ENCODE results near the gene SPAG7. TPM values are rescaled to one million over a fixed set of nuclear protein-coding genes. Genes with fewer than 3 reads are reported as not detected.

SPAG7 gene
- total RNA-seq, 4 donors from 2014 or later, result 37.5 to 67.6 (median 54.1) TPM

DNA sequence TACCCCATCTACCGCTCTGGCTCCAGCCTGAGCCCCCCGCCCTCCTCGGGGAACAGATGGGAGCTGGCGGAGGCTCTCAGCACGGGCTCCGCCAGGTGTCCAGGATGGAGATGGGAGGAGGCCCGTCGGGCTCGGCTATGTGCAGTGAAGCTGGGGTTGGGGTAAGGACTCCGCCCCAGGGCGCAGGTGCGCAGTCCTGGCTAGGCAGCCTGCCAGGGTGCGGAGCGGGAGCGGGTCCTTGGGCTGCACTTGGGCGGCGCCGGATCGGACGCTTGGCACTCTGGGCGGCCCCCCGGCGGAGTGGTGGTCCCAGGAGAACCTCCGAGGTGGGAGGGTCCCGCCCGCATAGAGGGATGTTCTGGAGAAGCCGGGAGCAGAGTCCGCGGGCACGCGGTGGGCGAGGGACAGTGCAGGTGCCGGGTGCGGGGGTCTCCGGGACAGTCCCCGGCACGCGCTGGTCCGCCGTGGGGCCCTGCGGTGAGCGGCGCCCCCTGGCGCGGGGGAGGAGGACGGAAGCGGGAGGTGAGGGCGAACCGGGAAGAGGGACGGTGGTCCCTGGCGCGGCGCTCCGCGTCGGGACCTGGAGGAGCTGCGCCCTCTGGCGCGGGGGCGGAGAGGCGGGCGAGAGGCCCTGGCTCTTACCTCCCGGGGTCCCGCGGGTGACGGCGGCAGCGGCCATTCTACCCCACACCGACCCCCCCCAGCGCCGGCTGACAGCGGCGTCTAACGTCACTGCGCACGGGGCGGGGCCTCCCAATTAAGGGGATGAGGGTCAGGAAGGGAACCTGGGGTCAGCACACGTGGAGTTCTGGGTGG, 19.5 kb upstream of the SPAG7 start, which contains the start of gene CAMTA2:
TSS of gene CAMTA2 (minus strand) at position 725 of the 816 bp plus-strand sequence. CDS start 1,453 bp downstream, outside the sequence.
- TF ChIP-seq CTCF (IDR thresholded peaks at IDR 0.05; ENCODE audit: low read depth), result no peak

DNA sequence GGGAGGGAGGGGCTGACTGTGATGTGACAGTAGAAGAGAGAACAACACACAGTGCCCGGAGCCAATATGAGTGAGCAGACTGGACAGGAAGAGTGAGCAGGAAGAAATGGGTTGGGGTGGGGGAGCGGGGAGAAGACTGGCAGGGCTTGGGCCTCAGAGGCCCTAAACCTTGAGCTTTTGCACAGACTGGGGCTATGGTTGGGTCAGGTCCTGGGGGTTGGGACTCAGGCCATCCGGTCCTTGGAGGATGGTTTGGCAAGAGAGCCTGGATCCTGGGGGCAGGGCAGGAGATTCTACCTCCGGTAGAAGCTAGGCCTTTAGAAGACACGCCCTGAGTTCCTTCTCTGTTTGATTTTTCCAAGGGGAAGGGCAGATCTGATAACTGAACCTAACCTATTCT, 18.8 kb upstream of the SPAG7 start:
- TF ChIP-seq CTCF (IDR thresholded peaks at IDR 0.05; ENCODE audit: low read depth), result no peak

DNA sequence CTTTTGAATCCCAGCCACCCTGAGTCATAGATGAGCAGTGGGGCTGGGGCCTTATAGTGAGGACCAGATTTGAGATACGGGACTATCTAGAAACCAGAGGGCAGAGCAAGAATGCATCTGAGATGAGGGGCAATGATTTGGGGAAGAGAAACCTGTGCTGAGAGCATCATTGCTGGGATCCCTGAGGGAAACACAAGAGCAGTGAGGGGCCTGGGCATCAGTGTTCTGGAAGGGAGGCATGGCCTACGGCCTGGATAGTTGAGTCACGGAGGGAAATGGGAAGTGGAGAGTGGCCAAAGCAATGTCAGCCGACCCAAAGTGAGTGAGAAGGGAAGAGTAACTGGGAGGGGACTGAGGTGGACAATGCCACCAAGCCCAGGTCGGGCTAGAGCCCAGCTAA, 14.7 kb upstream of the SPAG7 start:
- no peak for TF ChIP-seq CTCF (IDR thresholded peaks at IDR 0.05; ENCODE audit: low read depth)

GRCh38 chr17:4980644-4981216, 13.1 kb upstream of the SPAG7 start:
- no peak for TF ChIP-seq CTCF (IDR thresholded peaks at IDR 0.05; ENCODE audit: low read depth)

DNA sequence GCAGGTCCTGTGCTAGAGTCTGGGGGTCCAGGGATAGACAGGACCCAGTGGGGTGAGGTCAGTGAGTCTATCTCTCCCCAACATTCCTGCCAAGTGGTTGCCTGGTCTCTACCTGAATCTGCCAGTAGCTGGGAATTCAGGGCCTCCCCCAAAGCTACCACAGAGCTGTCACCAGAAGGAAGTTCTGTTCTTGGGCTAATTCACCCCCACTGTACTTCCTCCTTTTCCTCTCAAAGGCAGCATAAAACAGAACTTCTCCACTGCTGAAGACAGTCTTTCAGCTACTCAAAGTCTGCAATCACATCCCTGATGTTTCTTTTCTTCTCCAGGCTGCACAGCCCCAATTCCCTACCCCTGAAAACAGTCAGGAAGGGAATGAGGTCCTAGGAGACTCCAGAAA, 11.1 kb upstream of the SPAG7 start:
- TF ChIP-seq CTCF (IDR thresholded peaks at IDR 0.05; ENCODE audit: low read depth), result no peak

DNA sequence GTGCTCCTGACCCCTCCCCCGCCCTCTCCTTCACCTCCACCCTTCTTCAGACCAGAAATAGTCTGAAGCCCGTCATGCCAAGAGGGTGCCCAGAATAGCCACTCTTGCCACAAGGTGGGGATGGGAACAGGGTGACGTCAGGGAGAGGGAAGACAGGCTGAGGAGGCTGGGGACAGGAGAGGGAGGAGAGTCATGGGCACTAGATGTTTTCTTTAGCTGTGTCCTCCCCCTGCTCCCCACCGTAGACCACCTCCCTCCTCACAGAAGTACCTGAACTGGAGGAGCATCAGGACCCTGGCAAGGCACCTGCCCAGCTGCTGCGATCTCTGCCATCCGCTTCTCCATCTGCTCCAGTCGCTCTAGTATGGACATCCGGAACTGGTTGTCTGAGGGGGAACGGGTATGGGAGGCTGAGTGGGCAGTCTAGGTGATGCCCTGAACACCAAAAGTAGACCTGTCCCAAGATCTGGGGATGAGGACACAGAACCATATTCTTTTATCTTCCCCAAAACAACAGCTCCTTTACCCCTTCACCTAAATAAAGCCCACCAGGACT, 6.6 kb upstream of the SPAG7 start:
- no peak for TF ChIP-seq CTCF (IDR thresholded peaks at IDR 0.05; ENCODE audit: low read depth)
